Effector memory CD4-positive, alpha-beta T cell (primary cell): ENCODE data around the gene FLT4.
"Not testable (repeated sequence)": the region's sequence is repeated elsewhere in the genome, so short reads cannot be mapped to it uniquely, and the experiment has no call there.

Source experiments
- DNase-seq, 3 donors: peaks; one replicate each; pipeline ENCODE4 v3.0.0-alpha.2; 2020
- H3K27ac ChIP-seq: 2 replicates; pipeline ENCODE4 v1.7.0; 2013; ENCODE audit warnings: mild to moderate bottlenecking, low read length, moderate library complexity; ENCODE audit not compliant: insufficient read depth, poor library complexity, severe bottlenecking
- H3K27me3 ChIP-seq: replicated peaks from 2 replicates; pipeline ENCODE4 v1.7.0; 2013; ENCODE audit warnings: mild to moderate bottlenecking, low read length; ENCODE audit not compliant: insufficient read depth, control insufficient read depth, poor library complexity, severe bottlenecking
- H3K36me3 ChIP-seq: 2 replicates; pipeline ENCODE4 v1.7.0; 2013; ENCODE audit warnings: mild to moderate bottlenecking, low read length, moderate library complexity; ENCODE audit not compliant: control insufficient read depth, insufficient read depth
- H3K4me1 ChIP-seq: 2 replicates; pipeline ENCODE4 v1.7.0; 2013; ENCODE audit warnings: low read length, mild to moderate bottlenecking; ENCODE audit not compliant: control insufficient read depth, insufficient read depth, poor library complexity, severe bottlenecking
- H3K4me3 ChIP-seq: 2 replicates; pipeline ENCODE4 v1.7.0; 2013; ENCODE audit warnings: low read length, low read depth, mild to moderate bottlenecking; ENCODE audit not compliant: insufficient read depth, poor library complexity, severe bottlenecking
- H3K9me3 ChIP-seq: 2 replicates; pipeline ENCODE4 v1.7.0; 2013; ENCODE audit warnings: mild to moderate bottlenecking, low read length, moderate library complexity; ENCODE audit not compliant: control insufficient read depth
- total RNA-seq, 3 donors: gene quantifications; one replicate each; lab custom pipeline; 2026; lab: John Stamatoyannopoulos, UW

Gene FLT4
- 6.2 to 52.0 (median 20.7) reads per million in 3 donors for total RNA-seq

DNA sequence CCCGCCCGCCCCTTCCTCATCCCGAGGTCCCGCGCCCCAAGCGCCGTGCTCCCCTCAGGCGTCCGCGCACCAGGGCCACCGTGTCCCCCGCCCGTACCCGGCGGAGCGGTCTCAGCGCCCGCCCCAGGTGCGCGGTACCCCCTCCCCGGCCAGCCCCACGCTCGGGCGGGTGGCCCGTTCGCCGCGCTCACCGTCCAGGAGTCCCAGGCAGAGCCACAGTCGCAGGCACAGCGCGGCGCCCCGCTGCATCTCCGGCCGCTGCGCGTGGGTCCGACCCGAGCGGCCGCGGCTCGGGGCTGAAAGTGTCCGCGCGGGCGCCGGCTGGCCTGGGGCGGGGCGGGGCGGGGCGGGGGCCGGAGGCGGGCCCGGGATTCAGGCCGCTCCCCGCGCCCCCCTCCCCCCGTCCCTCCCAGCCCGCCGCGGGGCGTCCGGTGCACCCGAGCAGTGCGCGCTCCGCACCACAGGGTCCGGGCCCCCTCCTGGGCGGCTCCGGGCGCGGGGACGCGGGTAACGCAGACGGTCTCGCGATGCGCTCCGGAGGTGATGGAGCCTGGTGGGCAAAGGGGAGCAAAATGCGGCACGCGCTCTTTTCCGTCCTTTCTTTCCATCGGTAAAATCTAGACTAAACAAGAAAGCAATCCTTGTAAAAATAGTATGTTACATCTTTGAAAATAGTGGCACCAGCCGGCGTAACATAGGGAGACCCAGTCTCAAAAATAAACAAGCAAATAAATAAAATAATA lies at the start of gene FLT4:
Gene FLT4 (minus strand): TSS at position 304 of the 743 bp plus-strand sequence. CDS start 55 bp downstream, at position 249.
- Histone ChIP-seq H3K9me3 (no peaks in the 10 kb centered on the region), H3K4me3 (peak within 1 kb of the TSS; percentile 48), H3K4me1 (no peaks in the 10 kb centered on the region), H3K27me3 (peaks cover 5% of the 10 kb centered on the region), H3K27ac (no peak within 1 kb of the TSS), H3K36me3 (no peaks in the 10 kb centered on the region)
- DNase-seq, result no peak

GRCh38 chr5:180699042-180699441 lies 49.6 kb upstream of the FLT4 start:
- DNase-seq, result no peak
- H3K9me3 ChIP-seq, result no peaks in the 10 kb centered on the region
- H3K4me3 ChIP-seq, result no peak overlapping the region
- no peaks in the 10 kb centered on the region for H3K27me3 ChIP-seq
- H3K4me1 ChIP-seq, result no peaks in the 10 kb centered on the region
- no peak overlapping the region for H3K27ac ChIP-seq
- H3K36me3 ChIP-seq, result no peaks in the 10 kb centered on the region

DNA sequence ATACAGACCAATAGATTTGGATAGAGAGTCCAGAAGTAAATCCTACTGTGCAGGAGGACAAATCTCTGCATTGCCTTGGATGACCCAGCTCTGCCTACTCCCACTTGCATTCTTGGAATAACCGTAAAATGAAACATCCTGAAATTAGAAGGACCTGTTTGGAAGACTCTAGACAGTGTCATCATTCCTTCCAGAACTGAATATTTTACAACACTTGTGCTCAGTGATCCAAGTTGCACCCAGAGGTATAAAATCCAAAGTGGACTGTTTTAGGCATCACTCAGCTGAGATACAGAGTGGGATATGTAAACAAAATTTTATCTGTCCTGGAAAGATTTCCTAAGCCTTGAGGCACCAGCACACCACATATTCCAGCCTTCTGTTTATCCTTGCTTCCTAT lies 46.7 kb upstream of the FLT4 start:
- no peaks in the 10 kb centered on the region for H3K27me3 ChIP-seq
- H3K4me1 ChIP-seq, result no peaks in the 10 kb centered on the region
- H3K4me3 ChIP-seq, result no peak overlapping the region
- H3K9me3 ChIP-seq, result no peaks in the 10 kb centered on the region
- H3K36me3 ChIP-seq, result no peaks in the 10 kb centered on the region
- no peak for DNase-seq
- H3K27ac ChIP-seq, result no peak overlapping the region

- no peaks in the 10 kb centered on the region for H3K4me1 ChIP-seq
- H3K36me3 ChIP-seq, result no peaks in the 10 kb centered on the region
- no peaks in the 10 kb centered on the region for H3K9me3 ChIP-seq
- H3K4me3 ChIP-seq, result no peak overlapping the region
- H3K27me3 ChIP-seq, result no peaks in the 10 kb centered on the region
- H3K27ac ChIP-seq, result no peak overlapping the region
- no peak for DNase-seq
These were observed 43.0 kb upstream of the FLT4 start for GRCh38 chr5:180692429-180692828.

DNA sequence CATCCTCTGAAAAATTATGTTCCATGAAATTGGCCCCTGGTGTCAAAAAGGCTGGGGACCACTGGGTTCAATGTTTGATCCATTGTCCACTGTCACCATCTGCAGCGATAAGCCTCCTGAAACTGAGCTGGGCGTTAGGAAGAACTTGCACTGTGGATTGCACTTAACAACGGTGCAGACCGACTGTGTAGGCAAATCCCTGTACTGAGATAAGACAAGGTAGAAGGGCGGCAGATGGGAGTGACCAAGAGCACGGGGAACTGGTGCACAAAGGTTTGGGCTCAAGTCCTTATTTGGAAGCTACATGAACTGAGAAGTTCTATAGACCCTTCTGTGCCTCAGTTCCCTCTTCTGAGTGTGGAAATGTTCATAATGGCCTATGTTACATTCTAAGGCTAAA lies 41.6 kb upstream of the FLT4 start:
- Histone ChIP-seq H3K9me3 (no peaks in the 10 kb centered on the region), H3K4me3 (no peak overlapping the region), H3K27ac (no peak overlapping the region), H3K4me1 (no peaks in the 10 kb centered on the region), H3K27me3 (no peaks in the 10 kb centered on the region), H3K36me3 (no peaks in the 10 kb centered on the region)
- no peak for DNase-seq

GRCh38 chr5:180690562-180690961 lies 41.2 kb upstream of the FLT4 start:
- Histone ChIP-seq H3K27ac (no peak overlapping the region), H3K4me1 (no peaks in the 10 kb centered on the region)

DNA sequence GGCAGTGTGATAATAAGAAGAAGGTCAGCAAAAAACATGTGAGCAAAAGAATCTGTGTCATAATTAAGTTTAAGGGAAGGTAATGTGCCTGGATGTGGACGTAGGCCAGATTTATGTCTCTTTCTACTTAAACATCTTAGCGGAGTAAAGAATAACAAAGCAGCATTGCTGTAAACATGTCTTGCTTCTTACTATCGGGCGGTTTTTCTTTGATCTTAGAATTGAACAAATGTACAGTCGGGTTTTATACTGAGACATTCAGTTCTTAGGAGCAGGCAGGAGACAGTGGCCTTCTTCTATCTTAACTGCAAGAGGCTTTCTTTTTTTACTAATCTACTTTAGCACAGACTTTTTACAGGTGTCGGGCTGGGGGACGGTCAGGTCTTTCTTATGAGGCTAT lies 40.4 kb upstream of the FLT4 start:
- Histone ChIP-seq H3K36me3 (no peaks in the 10 kb centered on the region), H3K4me1 (peaks cover 3% of the 10 kb centered on the region), H3K9me3 (no peaks in the 10 kb centered on the region), H3K27me3 (no peaks in the 10 kb centered on the region), H3K27ac (peak overlapping the region; percentile 40), H3K4me3 (no peak overlapping the region)
- DNase-seq, result no peak

More at GRCh38 chr5:180690562-180690961, 41.2 kb upstream of the FLT4 start:
- no peaks in the 10 kb centered on the region for H3K9me3 ChIP-seq
- H3K27me3 ChIP-seq, result no peaks in the 10 kb centered on the region
- H3K36me3 ChIP-seq, result no peaks in the 10 kb centered on the region
- H3K4me3 ChIP-seq, result no peak overlapping the region
- DNase-seq, result no peak

DNA sequence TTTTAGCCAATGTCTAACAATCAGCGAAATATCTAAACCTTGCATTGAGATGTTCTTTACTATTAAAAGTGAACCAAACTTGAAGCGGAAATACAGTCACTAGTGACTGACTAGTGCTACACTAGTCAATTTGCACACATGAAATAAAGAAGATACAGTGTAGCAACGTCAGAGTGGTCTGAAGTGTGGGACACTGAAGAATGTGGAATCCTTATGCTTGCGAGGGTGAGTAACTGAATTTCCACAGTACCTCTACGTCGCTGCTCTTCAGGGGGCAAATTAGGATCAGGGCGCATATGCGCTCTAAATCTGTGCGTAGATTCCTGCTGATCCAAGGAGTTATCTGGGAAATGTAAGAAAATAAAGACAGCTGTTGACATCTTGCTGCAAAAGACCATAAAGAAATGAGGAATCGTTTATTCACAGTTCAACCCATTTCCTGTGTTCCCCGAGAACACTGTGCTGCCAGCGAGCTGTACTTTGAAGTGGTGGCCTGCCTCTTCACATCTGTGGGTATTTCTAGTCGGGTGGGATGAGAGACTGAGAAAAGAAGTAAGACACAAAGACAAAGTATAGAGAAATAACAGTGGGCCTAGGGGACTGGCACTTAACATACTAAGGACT lies 39.8 kb upstream of the FLT4 start:
- DNase-seq, result peak in 2 of 3 donors; percentile 3 to 6
- Histone ChIP-seq H3K4me1 (peaks cover 9% of the 10 kb centered on the region), H3K36me3 (no peaks in the 10 kb centered on the region), H3K27me3 (no peaks in the 10 kb centered on the region), H3K27ac (peak overlapping the region; percentile 40), H3K9me3 (no peaks in the 10 kb centered on the region), H3K4me3 (peak overlapping the region; percentile 3)

- Histone ChIP-seq H3K27ac (peak overlapping the region; percentile 40), H3K9me3 (no peaks in the 10 kb centered on the region), H3K4me1 (peaks cover 14% of the 10 kb centered on the region), H3K27me3 (no peaks in the 10 kb centered on the region), H3K36me3 (no peaks in the 10 kb centered on the region), H3K4me3 (no peak overlapping the region)
- no peak for DNase-seq
These were observed 39.1 kb upstream of the FLT4 start for GRCh38 chr5:180688330-180689070.

DNA sequence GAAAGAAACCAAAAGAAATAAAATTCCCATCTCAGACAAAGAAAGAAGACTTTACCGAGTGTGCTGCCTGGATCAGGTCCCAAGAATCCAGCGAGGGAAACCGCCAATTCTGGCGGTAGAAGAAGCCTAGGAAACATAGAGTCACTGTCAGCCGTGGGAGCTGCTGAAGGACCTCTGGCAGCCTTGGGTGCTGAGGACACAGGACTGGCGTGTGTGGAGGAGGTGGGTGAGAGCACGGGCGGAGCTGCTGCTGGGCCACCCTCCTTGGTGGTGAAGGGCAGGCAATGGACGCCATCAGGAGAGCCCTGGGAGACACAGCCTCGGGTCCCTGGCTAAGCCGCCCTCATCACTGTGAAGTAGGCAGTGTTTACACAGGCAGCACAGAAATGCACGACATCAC lies 37.4 kb upstream of the FLT4 start:
- not testable (repeated sequence) for H3K36me3 ChIP-seq, H3K4me3 ChIP-seq, DNase-seq, H3K9me3 ChIP-seq, H3K27me3 ChIP-seq, H3K27ac ChIP-seq
- peaks cover 14% of the 10 kb centered on the region for H3K4me1 ChIP-seq
